HUES6 (cell line): ENCODE data around the gene ITPR2.

ENCODE experiments used
- H3K27ac ChIP-seq: 2 replicates; pipeline ENCODE4 v1.7.0; 2013; ENCODE audit warnings: low read depth, mild to moderate bottlenecking, low read length, inconsistent platforms
- H3K27me3 ChIP-seq: 2 replicates; pipeline ENCODE4 v1.6.1; 2013; ENCODE audit warnings: low read length; ENCODE audit not compliant: control insufficient read depth, insufficient read depth
- H3K36me3 ChIP-seq: 2 replicates; pipeline ENCODE4 v1.6.1; 2013; ENCODE audit warnings: low read length; ENCODE audit not compliant: control insufficient read depth, insufficient read depth
- H3K4me1 ChIP-seq: 2 replicates; pipeline ENCODE4 v1.6.1; 2013; ENCODE audit warnings: low read length; ENCODE audit not compliant: control insufficient read depth, insufficient read depth
- H3K4me3 ChIP-seq: 2 replicates; pipeline ENCODE4 v1.5.1; 2013; ENCODE audit warnings: low read depth, low read length
- H3K9ac ChIP-seq: one replicate; pipeline ENCODE4 v1.6.1; 2013; ENCODE audit warnings: mild to moderate bottlenecking, low read length
- H3K9me3 ChIP-seq: 2 replicates; pipeline ENCODE4 v1.6.1; 2013; ENCODE audit warnings: low read depth, low read length; ENCODE audit not compliant: control insufficient read depth, insufficient read depth

The ITPR2 gene

GRCh38 chr12:26295001-26295400 is 538.0 kb downstream of the ITPR2 start:
- Histone ChIP-seq H3K4me1 (no peaks in the 10 kb centered on the region), H3K36me3 (no peaks in the 10 kb centered on the region), H3K9me3 (no peaks in the 10 kb centered on the region), H3K9ac (no peak overlapping the region), H3K27ac (no peak overlapping the region), H3K27me3 (no peaks in the 10 kb centered on the region), H3K4me3 (no peak overlapping the region)

- Histone ChIP-seq H3K9ac (no peak overlapping the region), H3K27me3 (no peaks in the 10 kb centered on the region), H3K36me3 (no peaks in the 10 kb centered on the region), H3K27ac (no peak overlapping the region), H3K4me3 (no peak overlapping the region), H3K9me3 (no peaks in the 10 kb centered on the region), H3K4me1 (no peaks in the 10 kb centered on the region)
Observed at GRCh38 chr12:26293612-26294011, 539.4 kb downstream of the ITPR2 start.

- H3K27ac ChIP-seq, result no peak overlapping the region
- H3K36me3 ChIP-seq, result no peaks in the 10 kb centered on the region
- H3K27me3 ChIP-seq, result no peaks in the 10 kb centered on the region
- H3K9ac ChIP-seq, result no peak overlapping the region
- H3K9me3 ChIP-seq, result no peaks in the 10 kb centered on the region
- no peak overlapping the region for H3K4me3 ChIP-seq
- no peaks in the 10 kb centered on the region for H3K4me1 ChIP-seq
Observed at GRCh38 chr12:26292596-26292995, 540.4 kb downstream of the ITPR2 start.

GRCh38 chr12:26290565-26290964 is 542.4 kb downstream of the ITPR2 start:
- no peak overlapping the region for H3K4me3 ChIP-seq
- no peaks in the 10 kb centered on the region for H3K9me3 ChIP-seq
- H3K36me3 ChIP-seq, result no peaks in the 10 kb centered on the region
- H3K27me3 ChIP-seq, result no peaks in the 10 kb centered on the region
- H3K27ac ChIP-seq, result no peak overlapping the region
- H3K4me1 ChIP-seq, result no peaks in the 10 kb centered on the region
- H3K9ac ChIP-seq, result no peak overlapping the region

GRCh38 chr12:26287671-26288381 is 545.2 kb downstream of the ITPR2 start:
- Histone ChIP-seq H3K9me3 (no peaks in the 10 kb centered on the region), H3K4me3 (no peak overlapping the region), H3K27me3 (no peaks in the 10 kb centered on the region), H3K36me3 (no peaks in the 10 kb centered on the region), H3K9ac (no peak overlapping the region), H3K4me1 (no peaks in the 10 kb centered on the region), H3K27ac (no peak overlapping the region)
